Right forelimb (tissue), 1 donor: ENCODE results near the gene PREX1.
A peak's percentile ranks its signal among the peaks of the same experiment; 100 is the strongest.

Source experiments
- DNase-seq: peaks from one replicate; pipeline ENCODE4 v3.0.0-alpha.2; 2018

The PREX1 gene

DNA sequence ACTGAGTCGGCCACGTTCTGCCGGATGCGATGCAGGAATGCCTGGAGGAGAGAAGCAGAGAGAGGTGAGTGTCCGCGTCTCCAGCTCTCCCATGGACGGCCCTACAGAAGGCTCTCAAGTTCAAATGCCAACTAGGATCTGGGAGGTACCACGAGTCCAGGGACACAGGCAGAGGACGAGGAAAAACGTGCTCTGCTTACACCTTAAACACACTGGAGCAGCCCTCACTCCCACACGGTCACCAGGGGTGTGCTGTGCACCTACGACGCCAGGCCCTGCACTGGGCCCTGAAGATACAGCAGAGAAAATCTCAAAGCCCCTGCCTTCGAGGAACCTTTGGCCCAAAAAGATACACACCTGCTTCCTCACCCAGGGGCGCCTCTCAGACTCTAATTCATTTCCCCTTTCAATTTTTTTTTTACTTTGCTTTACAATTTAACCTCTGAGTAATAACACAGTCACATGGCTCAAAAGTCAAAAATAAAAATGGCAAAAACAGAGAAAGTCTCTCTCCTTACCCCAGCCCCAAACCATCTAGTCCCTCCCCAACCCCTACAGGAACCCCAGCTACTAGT, 79.9 kb downstream of the PREX1 start:
- DNase-seq, result no peak

DNA sequence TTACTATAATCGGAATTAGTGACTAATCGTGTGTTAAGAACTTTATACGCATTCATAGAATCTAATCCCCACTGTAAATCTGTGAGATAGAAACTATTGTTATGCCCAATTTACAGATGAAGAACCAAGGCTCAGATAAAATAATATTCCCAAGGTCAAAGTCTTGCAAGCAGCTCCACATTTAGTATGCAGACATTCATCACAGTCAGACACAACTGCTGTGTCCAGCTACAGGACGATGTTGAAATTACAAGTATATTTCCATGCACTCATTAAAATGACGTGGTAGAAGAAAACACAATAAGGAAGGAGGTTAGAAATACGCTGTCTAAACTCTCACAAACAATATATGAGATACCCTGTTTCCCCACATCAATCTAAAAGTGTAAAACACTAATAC, 82.5 kb downstream of the PREX1 start:
- no peak for DNase-seq

DNA sequence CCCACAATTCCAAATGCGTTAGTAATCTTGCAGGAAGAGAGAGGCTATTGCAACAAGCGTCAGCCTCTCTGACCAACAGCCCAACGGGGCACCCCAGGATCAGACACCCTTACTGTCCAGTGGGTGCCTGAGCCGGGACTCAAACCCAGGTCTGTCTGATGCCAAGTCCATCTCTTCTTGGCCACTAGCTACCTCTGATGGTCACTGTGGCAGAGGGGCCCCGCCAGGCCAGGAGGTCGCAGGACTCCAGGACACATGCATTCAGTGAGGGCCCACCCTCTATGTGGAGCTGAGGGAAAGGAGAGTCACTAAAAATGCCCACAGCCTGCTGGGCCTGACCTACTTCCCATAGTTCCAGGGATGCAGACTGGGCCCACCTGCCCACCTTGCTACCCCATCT, 83.3 kb downstream of the PREX1 start:
- DNase-seq, result no peak

DNA sequence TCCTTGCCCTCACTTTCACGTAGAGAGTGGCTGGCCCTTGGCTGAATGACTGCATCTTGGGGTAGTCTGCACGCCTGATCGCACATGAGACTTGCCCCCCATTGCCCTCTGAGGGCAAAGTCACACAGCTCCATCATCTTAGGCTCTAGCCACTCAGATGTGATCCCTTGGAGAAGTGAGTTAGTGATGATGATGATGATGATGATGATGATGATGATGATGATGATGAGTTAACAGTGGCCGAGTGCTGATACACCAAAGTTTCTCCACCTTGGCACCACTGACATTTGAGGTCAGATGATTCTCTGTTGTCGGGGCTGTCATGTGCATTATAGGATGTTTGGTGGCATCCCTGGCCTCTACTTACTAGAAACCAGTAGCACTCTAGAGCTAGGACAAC, 84.0 kb downstream of the PREX1 start:
- no peak for DNase-seq

DNA sequence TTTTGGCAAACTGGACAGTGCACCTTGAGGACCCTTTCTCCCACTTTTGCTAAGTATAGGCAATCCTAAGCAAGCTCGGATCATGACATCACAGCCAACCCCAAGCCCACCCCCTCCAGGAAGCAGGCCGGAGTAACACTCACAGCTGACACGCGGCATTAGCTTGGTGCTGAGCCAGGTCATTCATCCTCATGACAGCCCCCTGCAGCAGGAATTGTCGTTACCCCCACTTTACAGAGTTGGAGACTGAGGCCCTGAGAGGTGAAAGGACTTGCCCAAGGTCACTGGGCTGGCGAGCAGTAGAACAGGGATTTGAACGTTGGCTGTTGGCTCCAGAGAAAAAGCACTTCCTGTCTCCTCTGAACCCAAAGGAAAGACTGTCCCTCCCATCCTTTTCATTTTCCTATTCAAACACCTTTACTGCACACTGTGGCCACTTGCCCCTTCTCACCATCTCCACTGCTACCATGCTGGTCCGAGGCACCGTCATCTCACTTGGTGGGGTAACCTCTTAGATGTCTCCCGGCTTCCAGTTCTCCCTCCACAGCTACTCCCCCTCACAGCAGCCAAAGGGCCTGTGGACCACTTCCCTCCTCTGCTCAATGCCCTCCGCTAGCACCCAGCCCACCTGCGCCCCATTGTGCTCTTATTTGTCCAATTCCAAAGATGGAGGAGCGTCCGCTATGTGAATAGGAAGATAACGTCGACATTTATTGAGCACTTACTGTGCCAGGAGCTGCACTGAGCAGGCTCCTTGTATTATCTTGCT, 84.7 kb downstream of the PREX1 start:
- no peak for DNase-seq

DNA sequence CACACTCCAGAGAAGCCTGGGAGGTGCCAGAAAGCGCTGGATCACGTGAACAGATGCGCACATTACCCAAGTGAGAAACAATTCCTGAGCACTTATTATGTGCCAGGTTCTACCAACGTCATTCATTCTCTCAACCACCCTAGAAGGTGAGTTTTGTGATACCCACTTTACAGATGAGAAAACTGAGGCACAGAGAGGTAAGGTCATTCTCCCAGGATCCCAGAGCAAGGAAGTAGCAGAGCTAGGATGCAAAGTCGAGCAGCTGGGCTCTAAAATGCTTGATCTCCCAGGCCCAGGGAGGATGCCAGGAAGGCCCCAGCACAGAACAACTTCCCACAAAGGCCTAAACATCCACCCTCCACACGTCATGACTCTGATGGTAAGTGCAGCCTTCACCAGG, 85.6 kb downstream of the PREX1 start:
- DNase-seq, result no peak

DNA sequence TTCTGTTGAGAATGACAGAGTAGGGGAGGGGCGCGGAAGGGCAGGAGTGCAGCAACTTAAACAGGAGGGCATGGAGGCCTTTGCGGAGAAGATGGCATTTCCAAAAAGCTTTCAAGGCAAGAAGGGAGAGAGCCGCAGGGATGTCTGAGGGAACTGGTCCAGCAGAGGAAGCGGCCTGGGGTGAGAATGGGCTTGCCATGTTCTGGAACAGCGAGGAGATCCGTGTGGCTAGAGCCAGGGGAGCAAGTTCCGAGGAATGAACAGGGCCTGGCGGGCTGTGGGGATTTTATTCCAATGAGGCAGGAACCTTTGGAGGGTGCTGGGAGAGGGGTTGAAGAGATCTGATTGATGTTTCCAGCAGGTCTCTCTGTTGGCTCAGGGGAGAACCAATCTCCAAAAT, 86.1 kb downstream of the PREX1 start:
- DNase-seq, result no peak

DNA sequence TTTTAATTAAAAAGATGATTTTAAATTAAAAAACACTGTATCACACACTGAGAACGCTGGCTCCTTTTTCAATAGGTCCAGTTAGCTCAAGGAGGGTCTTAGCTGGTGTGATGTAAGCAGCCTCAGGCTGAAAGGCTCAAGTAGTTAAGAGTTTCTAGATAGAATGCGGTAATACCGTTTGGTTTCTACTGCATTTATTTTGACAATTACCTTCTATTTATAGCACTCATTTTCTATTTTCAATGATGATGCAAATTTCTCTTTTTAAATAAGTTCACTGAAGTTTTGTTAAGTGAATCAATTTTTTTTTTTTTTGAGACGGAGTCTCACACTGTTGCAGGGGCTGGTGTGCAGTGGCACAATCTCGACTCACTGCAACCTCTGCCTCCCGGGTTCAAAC, 87.1 kb downstream of the PREX1 start:
- DNase-seq, result no peak

DNA sequence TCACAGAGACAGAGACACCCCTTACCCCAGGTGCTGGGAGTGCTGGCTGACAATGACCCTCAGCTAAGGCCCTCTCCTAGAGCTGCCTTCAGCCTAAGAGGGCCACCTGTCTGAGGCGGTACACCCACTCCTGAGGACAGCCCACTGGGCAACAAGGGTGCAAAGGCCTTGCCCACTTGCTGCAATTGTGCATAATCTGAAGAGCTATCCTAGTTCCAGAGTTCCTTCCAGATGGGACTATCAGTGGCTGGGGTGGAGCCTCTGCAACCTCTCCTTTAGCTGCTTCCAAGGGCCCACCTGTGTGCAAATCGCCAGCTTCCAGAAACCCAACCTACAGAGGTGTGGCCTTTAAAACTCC, 87.5 kb downstream of the PREX1 start:
- DNase-seq, result no peak

- DNase-seq, result no peak
Measured at GRCh38 chr20:48739395-48740291, 88.2 kb downstream of the PREX1 start.

DNA sequence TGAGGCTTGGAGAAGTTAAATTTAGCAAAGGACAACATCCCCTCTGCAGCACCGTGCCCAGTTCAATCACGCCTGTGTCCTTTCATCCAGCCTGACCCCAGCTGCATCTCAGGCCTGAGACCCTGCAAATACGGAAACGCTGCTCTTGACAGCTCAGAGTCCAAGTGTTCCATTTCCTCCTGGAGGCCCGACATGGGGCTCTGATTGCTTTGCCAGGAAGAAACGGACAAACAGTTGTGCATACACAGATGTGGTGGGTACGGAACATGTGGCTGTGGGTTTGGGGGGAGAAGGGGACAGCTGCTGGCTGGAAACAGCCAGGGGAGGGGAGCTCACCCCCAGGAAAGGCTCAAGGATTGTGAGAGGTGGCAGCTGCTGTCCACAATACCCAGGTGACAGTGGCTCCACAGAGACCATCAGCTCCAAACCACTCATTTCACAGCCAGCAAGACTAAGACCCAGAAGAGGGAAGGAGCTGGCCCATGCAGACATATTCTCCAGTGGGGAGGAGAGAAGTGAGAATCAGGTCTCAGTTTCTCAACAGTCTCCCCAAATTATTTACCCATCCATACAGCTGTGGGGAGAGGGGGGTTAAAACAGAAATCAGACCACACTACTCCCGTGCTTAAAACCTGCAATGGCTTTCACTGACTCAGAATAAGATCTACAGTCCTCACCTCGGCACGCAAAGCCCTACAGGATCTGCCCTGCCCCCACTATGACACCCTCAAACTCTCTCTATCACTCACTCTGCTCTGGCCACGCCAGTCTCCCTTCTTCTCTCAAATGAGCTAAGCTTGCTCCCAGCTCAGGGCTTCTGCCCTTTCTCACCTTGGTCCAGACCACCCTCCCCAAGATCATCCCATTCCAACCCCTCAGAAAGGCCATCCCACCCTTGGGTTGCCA, 89.1 kb downstream of the PREX1 start:
- DNase-seq, result peak; percentile 62

DNA sequence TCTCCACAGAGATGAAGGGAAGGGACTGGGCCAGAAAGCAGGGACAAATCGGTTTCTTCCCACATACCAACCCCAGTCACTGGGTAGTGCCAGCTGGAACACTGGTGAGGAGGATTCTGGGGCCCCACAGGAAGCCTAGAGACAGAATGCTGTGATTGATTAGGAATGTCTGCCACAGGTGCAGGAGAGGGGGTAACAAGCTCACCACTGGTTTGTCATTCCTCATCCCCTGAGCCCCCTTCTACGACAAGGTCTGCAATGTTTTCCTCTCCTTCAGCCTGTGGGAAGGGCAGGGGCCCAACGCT, 89.8 kb downstream of the PREX1 start:
- no peak for DNase-seq

GRCh38 chr20:48737434-48738093, 90.2 kb downstream of the PREX1 start:
- DNase-seq, result no peak

DNA sequence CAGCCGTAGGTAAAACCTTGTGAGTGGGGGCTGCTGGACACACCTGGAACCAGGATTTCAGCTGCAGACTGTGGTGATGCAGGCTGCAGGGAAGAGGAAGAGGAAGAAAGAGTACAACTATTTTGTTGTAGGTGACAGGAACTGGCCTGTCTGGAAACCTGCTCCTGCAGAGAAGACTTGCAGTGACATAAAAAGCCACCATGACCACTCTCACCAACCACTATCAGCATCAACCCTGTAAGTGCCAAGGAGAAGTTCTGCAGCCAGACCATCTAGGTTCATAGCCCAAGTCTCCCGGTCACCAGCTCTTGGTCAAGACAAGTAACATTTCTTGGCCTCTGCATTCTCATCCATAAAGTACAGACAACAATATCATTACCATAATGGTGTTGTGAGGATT, 91.2 kb downstream of the PREX1 start:
- no peak for DNase-seq

GRCh38 chr20:48736231-48736630, 91.6 kb downstream of the PREX1 start:
- DNase-seq, result no peak

DNA sequence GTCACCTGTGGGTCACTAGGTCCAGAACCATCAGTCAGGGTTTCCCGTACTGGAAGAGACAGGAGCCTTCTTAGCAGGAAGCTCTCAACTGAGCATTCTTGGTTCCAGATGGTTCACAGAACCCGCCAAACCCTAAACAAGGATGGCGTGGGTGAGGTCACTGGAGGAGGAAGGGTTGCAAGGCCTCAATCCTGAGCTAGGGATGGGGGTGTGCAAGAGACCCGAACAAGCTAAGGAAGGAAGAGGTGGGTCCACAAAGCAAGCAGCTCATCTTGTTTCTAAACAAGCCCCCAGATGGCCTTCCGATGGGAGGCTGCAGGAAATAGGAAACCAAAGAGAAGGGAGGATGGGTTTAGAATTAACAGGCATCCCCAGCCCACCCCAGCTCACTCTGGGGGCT, 92.7 kb downstream of the PREX1 start:
- DNase-seq, result no peak

- DNase-seq, result no peak
Measured at GRCh38 chr20:48734104-48734749, 93.6 kb downstream of the PREX1 start.

- no peak for DNase-seq
Measured at GRCh38 chr20:48733296-48733790, 94.5 kb downstream of the PREX1 start.

- DNase-seq, result no peak
Measured at GRCh38 chr20:48732081-48732829, 95.5 kb downstream of the PREX1 start.

DNA sequence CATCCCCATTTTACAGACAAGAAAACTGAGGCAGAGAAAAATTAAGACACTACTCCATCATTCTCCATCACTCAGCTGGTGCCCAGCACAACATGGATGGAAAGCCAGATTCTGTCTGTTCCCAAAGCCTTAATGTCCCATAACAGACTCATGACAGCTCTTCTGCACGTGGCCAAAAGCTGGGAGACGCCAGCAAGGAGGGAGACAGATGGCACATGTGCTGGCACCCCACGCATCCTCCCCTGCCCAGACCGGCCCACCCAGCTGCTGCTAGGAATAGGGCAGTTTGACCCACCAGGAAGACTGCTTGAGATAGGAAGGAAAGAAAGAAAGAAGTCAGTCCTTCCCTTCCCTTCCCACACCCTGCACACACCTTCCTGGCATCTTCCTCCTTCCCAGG, 96.3 kb downstream of the PREX1 start:
- no peak for DNase-seq

GRCh38 chr20:48730977-48731376, 96.8 kb downstream of the PREX1 start:
- DNase-seq, result no peak
